Ovary (tissue), 3 donors: ENCODE data around the gene DESI2.

Experiments
- CTCF ChIP-seq, 3 donors: fragments of 450-650 bp in 2 of 3; fragments of 200-600 bp in 1 of 3; IDR thresholded peaks; one replicate each; pipeline versions ENCODE4 v1.5.1 to v1.8.0; 2016 to 2022; ENCODE audit warnings: antibody characterized with exemption in 3 of 3, mild to moderate bottlenecking in 1 of 3
- EP300 ChIP-seq: sonication (generic); formaldehyde crosslinking; IDR thresholded peaks from one replicate; pipeline ENCODE4 v1.6.1; 2017; ENCODE audit warnings: antibody characterized with exemption
- donor health status: DM: no; HTN: no; CAD: no.

- TF ChIP-seq CTCF (IDR thresholded peaks at IDR 0.05) (no peak), EP300 (no peak)
Observed at GRCh38 chr1:244695937-244696336, 43.0 kb downstream of the DESI2 start.
